Astrocyte (in vitro differentiated cells and primary cell): Measurements from ENCODE around the gene SPO11. TPM values are rescaled to one million over a fixed set of nuclear protein-coding genes. Genes with fewer than 3 reads are reported as not detected.

ENCODE experiments used
- DNase-seq: peaks from one replicate; pipeline ENCODE4 v3.0.0-alpha.2; 2010; ENCODE audit warnings: low read depth
- FAIRE-seq: peaks from 2 replicates; lab custom pipeline; 2011; peaks lifted over from hg19 to GRCh38; lab: Jason Lieb, UNC
- H2AFZ ChIP-seq: 2 replicates; pipeline ENCODE4 v1.6.0; 2012; ENCODE audit warnings: low read depth, low read length, inconsistent platforms
- H3K27ac ChIP-seq: 2 replicates; pipeline ENCODE4 v1.5.1; 2011; ENCODE audit warnings: low read depth, low read length, inconsistent platforms
- H3K27me3 ChIP-seq: 2 replicates; pipeline ENCODE4 v1.6.0; 2011; ENCODE audit warnings: low read length, inconsistent platforms; ENCODE audit not compliant: insufficient read depth
- H3K36me3 ChIP-seq: 2 replicates; pipeline ENCODE4 v1.5.1; 2011; ENCODE audit warnings: low read length, inconsistent platforms; ENCODE audit not compliant: insufficient read depth
- H3K4me1 ChIP-seq: 2 replicates; pipeline ENCODE4 v1.5.1; 2011; ENCODE audit warnings: low read length, inconsistent platforms; ENCODE audit not compliant: insufficient read depth
- H3K4me2 ChIP-seq: 2 replicates; pipeline ENCODE4 v1.6.0; 2012; ENCODE audit warnings: low read length, inconsistent platforms
- H3K4me3 ChIP-seq: 2 replicates; pipeline ENCODE4 v1.5.1; 2011; ENCODE audit warnings: low read depth, mild to moderate bottlenecking, low read length, inconsistent platforms; ENCODE audit not compliant: insufficient read depth
- H3K79me2 ChIP-seq: 2 replicates; pipeline ENCODE4 v1.6.0; 2012; ENCODE audit warnings: mild to moderate bottlenecking, low read length, inconsistent platforms; ENCODE audit not compliant: insufficient read depth
- H3K9ac ChIP-seq: 2 replicates; pipeline ENCODE4 v1.6.0; 2012; ENCODE audit warnings: mild to moderate bottlenecking, low read length, inconsistent platforms
- H3K9me3 ChIP-seq: 2 replicates; pipeline ENCODE4 v1.5.1; 2012; ENCODE audit warnings: low read depth, mild to moderate bottlenecking, low read length, inconsistent platforms; ENCODE audit not compliant: insufficient read depth
- H4K20me1 ChIP-seq: 2 replicates; pipeline ENCODE4 v1.6.0; 2012; ENCODE audit warnings: low read length, inconsistent platforms; ENCODE audit not compliant: insufficient read depth
- H3K27ac Mint-ChIP-seq: one replicate; pipeline ENCODE4 v1.8.0; 2021; ENCODE audit warnings: mild to moderate bottlenecking, mixed read lengths; ENCODE audit not compliant: unreplicated experiment
- H3K27me3 Mint-ChIP-seq: one replicate; pipeline ENCODE4 v1.8.0; 2021; ENCODE audit warnings: low read depth, mixed read lengths; ENCODE audit not compliant: unreplicated experiment
- H3K36me3 Mint-ChIP-seq: one replicate; pipeline ENCODE4 v1.8.0; 2021; ENCODE audit warnings: low read depth, mixed read lengths; ENCODE audit not compliant: unreplicated experiment
- H3K4me1 Mint-ChIP-seq: one replicate; pipeline ENCODE4 v1.8.0; 2021; ENCODE audit warnings: low read depth, mixed read lengths; ENCODE audit not compliant: unreplicated experiment
- H3K4me3 Mint-ChIP-seq: one replicate; pipeline ENCODE4 v1.8.0; 2021; ENCODE audit warnings: mild to moderate bottlenecking, moderate library complexity, mixed read lengths; ENCODE audit not compliant: unreplicated experiment
- H3K9me3 Mint-ChIP-seq: one replicate; pipeline ENCODE4 v1.8.0; 2021; ENCODE audit warnings: mild to moderate bottlenecking, mixed read lengths; ENCODE audit not compliant: unreplicated experiment
- CTCF ChIP-seq: IDR thresholded peaks from 2 replicates; pipeline ENCODE4 v1.5.1; 2011; ENCODE audit warnings: low read depth, mild to moderate bottlenecking, inconsistent platforms, low read length, moderate library complexity; ENCODE audit not compliant: insufficient read depth
- EZH2 ChIP-seq: IDR thresholded peaks from 2 replicates; pipeline ENCODE4 v1.6.1; 2012; ENCODE audit warnings: mild to moderate bottlenecking, low read length, inconsistent platforms; ENCODE audit not compliant: insufficient read depth
- total RNA-seq: library from RNA; stranded (reverse); gene quantifications from 2 replicates; pipeline ENCODE4 v1.2.1, GENCODE V29; 2021

The SPO11 gene
- total RNA-seq, 1 donor from 2014 or later, result not detected

GRCh38 chr20:57332105-57333089, 2.8 kb downstream of the SPO11 start:
- Mint-ChIP-seq H3K36me3 (peaks cover 4% of the 10 kb centered on the region), H3K9me3 (no peaks in the 10 kb centered on the region), H3K27ac (no peak overlapping the region), H3K27me3 (peaks cover 26% of the 10 kb centered on the region), H3K4me3 (no peak overlapping the region), H3K4me1 (no peaks in the 10 kb centered on the region)
- H4K20me1 ChIP-seq, result no peaks in the 10 kb centered on the region
- DNase-seq (no peak), FAIRE-seq (no peak)
- H3K9ac ChIP-seq, result no peak overlapping the region
- H3K4me1 ChIP-seq, result no peaks in the 10 kb centered on the region
- peaks cover 26% of the 10 kb centered on the region for H3K27me3 ChIP-seq
- H2AFZ ChIP-seq, result no peak overlapping the region
- no peaks in the 10 kb centered on the region for H3K9me3 ChIP-seq
- no peak overlapping the region for H3K4me2 ChIP-seq
- H3K4me3 ChIP-seq, result no peak overlapping the region
- TF ChIP-seq CTCF (peak; percentile 5), EZH2 (no peak)
- no peaks in the 10 kb centered on the region for H3K36me3 ChIP-seq
- H3K79me2 ChIP-seq, result no peaks in the 10 kb centered on the region
- no peak overlapping the region for H3K27ac ChIP-seq

GRCh38 chr20:57335392-57335791, 5.8 kb downstream of the SPO11 start:
- no peaks in the 10 kb centered on the region for H3K9me3 ChIP-seq
- no peaks in the 10 kb centered on the region for H4K20me1 ChIP-seq
- Mint-ChIP-seq H3K9me3 (no peaks in the 10 kb centered on the region), H3K4me3 (no peak overlapping the region), H3K36me3 (no peaks in the 10 kb centered on the region), H3K4me1 (no peaks in the 10 kb centered on the region), H3K27me3 (peaks cover 19% of the 10 kb centered on the region), H3K27ac (no peak overlapping the region)
- no peak overlapping the region for H3K4me3 ChIP-seq
- no peak for FAIRE-seq
- no peaks in the 10 kb centered on the region for H3K36me3 ChIP-seq
- DNase-seq, result peak; percentile 6
- no peak overlapping the region for H3K4me2 ChIP-seq
- no peak overlapping the region for H2AFZ ChIP-seq
- H3K27ac ChIP-seq, result no peak overlapping the region
- peaks cover 26% of the 10 kb centered on the region for H3K27me3 ChIP-seq
- H3K9ac ChIP-seq, result no peak overlapping the region
- no peaks in the 10 kb centered on the region for H3K4me1 ChIP-seq
- H3K79me2 ChIP-seq, result no peaks in the 10 kb centered on the region
- TF ChIP-seq EZH2 (no peak), CTCF (no peak)

- no peaks in the 10 kb centered on the region for H3K4me1 ChIP-seq
- H3K4me2 ChIP-seq, result no peak overlapping the region
- no peaks in the 10 kb centered on the region for H4K20me1 ChIP-seq
- Mint-ChIP-seq H3K27ac (no peak overlapping the region), H3K4me1 (no peaks in the 10 kb centered on the region), H3K36me3 (no peaks in the 10 kb centered on the region), H3K9me3 (no peaks in the 10 kb centered on the region), H3K27me3 (peaks cover 12% of the 10 kb centered on the region), H3K4me3 (no peak overlapping the region)
- no peaks in the 10 kb centered on the region for H3K9me3 ChIP-seq
- no peak overlapping the region for H2AFZ ChIP-seq
- peaks cover 17% of the 10 kb centered on the region for H3K27me3 ChIP-seq
- no peak overlapping the region for H3K4me3 ChIP-seq
- no peaks in the 10 kb centered on the region for H3K79me2 ChIP-seq
- no peak for DNase-seq
- FAIRE-seq, result no peak
- no peaks in the 10 kb centered on the region for H3K36me3 ChIP-seq
- H3K9ac ChIP-seq, result no peak overlapping the region
- TF ChIP-seq EZH2 (no peak), CTCF (no peak)
- no peak overlapping the region for H3K27ac ChIP-seq
Measured at GRCh38 chr20:57341663-57342062, 12.1 kb downstream of the SPO11 start.
